CD4-positive, alpha-beta memory T cell (primary cell): ENCODE results near the gene CLDN34. TPM values are rescaled to one million over a fixed set of nuclear protein-coding genes. Genes with fewer than 3 reads are reported as not detected.

Experiments used
- polyA plus RNA-seq, 2 donors: library from polyadenylated mRNA; unstranded; fragments of 300-500 nt; fragmentation: Illumina TruSeq; gene quantifications; one replicate each; pipeline ENCODE4 v1.2.3, GENCODE V29; 2021
- total RNA-seq, 2 experiments: library from RNA; stranded (reverse); gene quantifications; one replicate each; pipeline ENCODE4 v1.2.3, GENCODE V29; 2021

Gene CLDN34
- total and polyA plus RNA-seq, 4 experiments from 2014 or later, result not detected

Other genes starting within 250 kb of the CLDN34 start
- gene GPR143, start 201.5 kb upstream of the CLDN34 start, total RNA-seq, result not detected
- under 1 TPM; 0.10 to 0.21 TPM for gene GPR143, start 201.5 kb upstream of the CLDN34 start, polyA plus RNA-seq
- gene SHROOM2, start 180.9 kb upstream of the CLDN34 start, total RNA-seq, result not detected
- not detected for gene SHROOM2, start 180.9 kb upstream of the CLDN34 start, polyA plus RNA-seq
- under 1 TPM; 0.28 to 0.29 TPM for gene CLCN4, start 189.6 kb downstream of the CLDN34 start, total RNA-seq
- not detected for gene CLCN4, start 189.6 kb downstream of the CLDN34 start, polyA plus RNA-seq